ENCODE measurements around the gene SLC25A13.

DNA sequence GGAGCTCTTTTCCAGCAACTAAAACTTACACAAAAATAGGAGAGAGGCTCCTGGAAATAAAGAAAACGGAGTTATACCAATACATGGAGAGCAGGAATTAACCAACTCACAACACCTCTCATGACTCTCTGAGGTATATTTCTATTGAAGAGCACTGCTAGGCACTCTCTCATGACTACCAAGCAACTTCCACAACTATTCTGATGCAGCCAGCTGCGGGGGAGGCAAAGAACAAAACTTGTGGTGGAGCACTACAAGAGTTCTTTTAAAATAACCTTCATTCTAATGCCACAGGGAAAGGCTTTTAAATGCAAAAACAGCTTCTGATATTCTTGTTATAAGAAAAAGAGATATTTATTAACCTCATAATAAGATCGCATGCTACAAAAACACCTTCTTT is 140.7 kb downstream of the SLC25A13 start:
- TF ChIP-seq POLR2AphosphoS5 (IDR thresholded peaks at IDR 0.05; ENCODE audit: low read depth), result no peak
- TF ChIP-seq CTCF (IDR thresholded peaks at IDR 0.05; ENCODE audit: insufficient read depth, low read length), result no peak

Measured in HL-60 (cell line).